Bronchial epithelial cell (primary cell): ENCODE results near the gene PXK. TPM values are rescaled to one million over a fixed set of nuclear protein-coding genes. Genes with fewer than 3 reads are reported as not detected.

ENCODE experiments used
- DNase-seq: peaks from one replicate; pipeline ENCODE4 v3.0.0-alpha.2; 2010; ENCODE audit warnings: low read depth
- FAIRE-seq: peaks from 2 replicates; lab custom pipeline; 2011; peaks lifted over from hg19 to GRCh38; lab: Jason Lieb, UNC
- H3K27me3 ChIP-seq: 2 replicates; pipeline ENCODE4 v1.5.1; 2011; ENCODE audit warnings: low read length; ENCODE audit not compliant: control insufficient read depth, insufficient read depth
- H3K36me3 ChIP-seq: 2 replicates; pipeline ENCODE4 v1.5.1; 2011; ENCODE audit warnings: low read length; ENCODE audit not compliant: control insufficient read depth, insufficient read depth
- H3K4me3 ChIP-seq: 2 replicates; pipeline ENCODE4 v1.5.1; 2011; ENCODE audit warnings: mild to moderate bottlenecking, low read depth, low read length, control low read depth
- CTCF ChIP-seq: IDR thresholded peaks from 2 replicates; pipeline ENCODE4 v1.5.1; 2011; ENCODE audit warnings: mild to moderate bottlenecking, moderate library complexity, low read length, control low read depth, inconsistent platforms; ENCODE audit not compliant: insufficient read depth, severe bottlenecking
- total RNA-seq: library from RNA; depleted of rRNA; stranded (reverse); fragments of >200 nt; gene quantifications from 2 replicates; pipeline ENCODE4 v1.2.1, GENCODE V29; 2014

Gene PXK
- total RNA-seq, 1 donor from 2014 or later: 12.4 TPM

GRCh38 chr3:58379351-58380073, 46.8 kb downstream of the PXK start:
- no peak for FAIRE-seq
- no peak for DNase-seq
- H3K4me3 ChIP-seq: no peak overlapping the region
- no peaks in the 10 kb centered on the region for H3K27me3 ChIP-seq
- no peak for TF ChIP-seq CTCF
- H3K36me3 ChIP-seq: no peaks in the 10 kb centered on the region

- no peak for TF ChIP-seq CTCF
- DNase-seq (peak; percentile 29), FAIRE-seq (no peak)
- no peak overlapping the region for H3K4me3 ChIP-seq
- peaks cover 3% of the 10 kb centered on the region for H3K36me3 ChIP-seq
- no peaks in the 10 kb centered on the region for H3K27me3 ChIP-seq
These were observed 50.8 kb downstream of the PXK start for GRCh38 chr3:58383476-58383875.

- TF ChIP-seq CTCF: no peak
- Histone ChIP-seq H3K4me3 (no peak overlapping the region), H3K27me3 (no peaks in the 10 kb centered on the region), H3K36me3 (peaks cover 3% of the 10 kb centered on the region)
- peak; percentile 98 for DNase-seq
- FAIRE-seq: no peak
These were observed 51.2 kb downstream of the PXK start for GRCh38 chr3:58383904-58384303.

DNA sequence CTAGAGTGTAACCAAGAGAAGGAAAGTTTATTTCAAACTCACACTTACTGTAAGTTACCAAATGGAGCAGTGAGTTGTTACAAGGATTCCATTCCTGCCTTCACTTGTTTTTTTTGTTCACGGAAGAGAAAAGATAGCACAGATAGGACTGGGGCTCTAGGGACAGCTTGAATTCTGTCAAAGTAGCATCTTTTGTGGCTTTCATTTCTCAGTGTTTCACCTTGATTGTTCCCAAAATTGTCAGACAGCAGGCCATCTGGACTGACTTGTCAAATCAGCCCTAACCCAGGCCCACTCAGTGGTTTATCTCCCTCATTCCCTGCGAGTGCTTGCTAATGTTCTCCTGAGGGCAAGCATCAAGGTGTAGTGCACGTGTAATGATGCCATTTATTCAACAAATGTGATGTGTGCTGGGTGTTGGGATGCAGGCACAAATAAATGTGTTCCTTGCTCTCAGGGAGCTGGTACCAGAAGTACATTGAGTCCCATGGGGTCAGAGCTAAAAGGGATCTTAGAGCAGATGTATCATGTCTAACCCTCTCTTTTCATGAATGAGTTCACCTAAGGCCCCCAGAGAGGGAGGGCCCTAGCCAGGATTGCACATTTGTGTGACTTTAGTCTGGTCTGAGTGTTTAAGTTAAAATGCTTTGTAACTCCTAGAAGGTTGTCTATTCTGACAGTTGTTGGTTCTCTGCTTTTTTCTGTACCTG, 51.8 kb downstream of the PXK start:
- H3K27me3 ChIP-seq: no peaks in the 10 kb centered on the region
- no peak for FAIRE-seq
- H3K4me3 ChIP-seq: no peak overlapping the region
- no peak for TF ChIP-seq CTCF
- DNase-seq: no peak
- peaks cover 3% of the 10 kb centered on the region for H3K36me3 ChIP-seq

DNA sequence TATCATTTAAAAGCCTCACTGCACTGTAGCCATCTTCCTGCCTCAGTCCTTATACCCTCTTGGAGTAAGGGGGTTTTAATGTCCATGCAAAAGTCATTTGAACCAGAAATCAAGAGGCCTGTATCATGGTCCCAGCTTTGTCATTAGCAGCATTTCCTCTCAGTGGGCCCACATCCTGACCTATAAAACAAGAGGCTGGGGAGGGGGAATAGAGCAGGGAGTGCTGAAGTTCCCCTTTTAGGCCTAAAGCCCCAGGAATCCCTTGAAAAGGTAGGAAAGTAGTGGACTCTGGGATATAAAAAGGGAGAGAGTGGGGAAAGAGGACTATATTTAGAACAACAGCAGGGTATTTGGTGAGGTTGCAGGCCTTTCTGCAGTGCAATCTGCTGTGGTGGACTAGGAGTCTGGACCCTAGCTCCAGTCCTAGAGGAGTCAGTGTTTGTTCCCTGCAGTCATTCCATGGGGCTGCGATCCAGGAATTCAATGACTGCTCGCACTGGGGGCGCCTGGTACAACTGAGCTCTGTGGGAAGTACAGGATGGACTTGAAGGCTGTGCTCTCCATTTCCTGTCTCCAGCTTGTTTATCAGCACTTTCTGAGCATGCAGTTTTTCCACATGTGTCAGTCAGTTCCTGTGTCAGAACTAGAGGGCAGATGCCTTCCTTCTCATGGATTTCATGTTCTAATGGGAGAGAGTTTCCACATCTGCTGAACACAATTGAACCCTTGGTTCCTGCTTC, 54.1 kb downstream of the PXK start:
- Histone ChIP-seq H3K36me3 (peaks cover 3% of the 10 kb centered on the region), H3K27me3 (no peaks in the 10 kb centered on the region), H3K4me3 (no peak overlapping the region)
- no peak for FAIRE-seq
- DNase-seq: peak; percentile 19
- no peak for TF ChIP-seq CTCF
